ENCODE results near the gene WWOX.

WWOX gene

DNA sequence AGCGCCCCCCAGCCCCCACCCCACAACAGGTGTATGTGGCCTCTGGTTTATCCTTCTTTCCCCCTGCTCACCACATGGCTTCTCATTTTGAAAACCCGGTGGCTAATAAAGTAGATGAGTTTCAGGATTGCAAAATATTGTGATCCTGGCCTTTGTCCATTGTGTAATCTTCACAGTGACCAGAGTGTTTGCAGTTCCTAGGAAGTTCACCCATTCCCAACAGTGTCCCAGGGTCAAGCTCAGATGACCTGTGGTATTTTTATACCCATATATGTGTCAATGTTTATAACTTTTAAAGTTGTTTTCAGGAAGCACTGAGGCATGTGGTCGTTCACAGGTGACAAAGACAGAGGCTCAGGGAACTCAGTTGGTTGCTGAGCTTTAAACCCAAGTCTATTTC is 721.9 kb downstream of the WWOX start:
- no peaks in the 10 kb centered on the region for H3K9me2 ChIP-seq (replicated peaks; ENCODE audit: insufficient read depth, low read length)
- no peaks in the 10 kb centered on the region for H4K20me1 ChIP-seq (ENCODE audit: insufficient read depth, low read length)
- TF ChIP-seq, protein P1, sequence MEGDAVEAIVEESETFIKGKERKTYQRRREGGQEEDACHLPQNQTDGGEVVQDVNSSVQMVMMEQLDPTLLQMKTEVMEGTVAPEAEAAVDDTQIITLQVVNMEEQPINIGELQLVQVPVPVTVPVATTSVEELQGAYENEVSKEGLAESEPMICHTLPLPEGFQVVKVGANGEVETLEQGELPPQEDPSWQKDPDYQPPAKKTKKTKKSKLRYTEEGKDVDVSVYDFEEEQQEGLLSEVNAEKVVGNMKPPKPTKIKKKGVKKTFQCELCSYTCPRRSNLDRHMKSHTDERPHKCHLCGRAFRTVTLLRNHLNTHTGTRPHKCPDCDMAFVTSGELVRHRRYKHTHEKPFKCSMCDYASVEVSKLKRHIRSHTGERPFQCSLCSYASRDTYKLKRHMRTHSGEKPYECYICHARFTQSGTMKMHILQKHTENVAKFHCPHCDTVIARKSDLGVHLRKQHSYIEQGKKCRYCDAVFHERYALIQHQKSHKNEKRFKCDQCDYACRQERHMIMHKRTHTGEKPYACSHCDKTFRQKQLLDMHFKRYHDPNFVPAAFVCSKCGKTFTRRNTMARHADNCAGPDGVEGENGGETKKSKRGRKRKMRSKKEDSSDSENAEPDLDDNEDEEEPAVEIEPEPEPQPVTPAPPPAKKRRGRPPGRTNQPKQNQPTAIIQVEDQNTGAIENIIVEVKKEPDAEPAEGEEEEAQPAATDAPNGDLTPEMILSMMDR (IDR thresholded peaks at IDR 0.05; ENCODE audit: low read length): no peak
- no peak for TF ChIP-seq EZH2phosphoT487 (IDR thresholded peaks at IDR 0.05; ENCODE audit: low read length)
- TF ChIP-seq EZH2 (optimal IDR thresholded peaks at IDR 0.05; ENCODE audit: low read depth, low read length): no peak
- H3K4me2 ChIP-seq (ENCODE audit: low read depth, low read length): no peak overlapping the region
- no peaks in the 10 kb centered on the region for H3K4me1 ChIP-seq (ENCODE audit: low read length)
- H3F3A ChIP-seq (ENCODE audit: insufficient read depth, low read length): no peaks in the 10 kb centered on the region
- no peaks in the 10 kb centered on the region for H3K79me2 ChIP-seq (ENCODE audit: low read length)
- no peaks in the 10 kb centered on the region for H3K9me3 ChIP-seq (replicated peaks; ENCODE audit: insufficient read depth, low read length)
- no peak overlapping the region for H3K4me3 ChIP-seq (ENCODE audit: low read length)
- no peak for DNase-seq
- no peaks in the 10 kb centered on the region for H3K27me3 ChIP-seq (replicated peaks; ENCODE audit: insufficient read depth, low read length)
- H3K36me3 ChIP-seq (replicated peaks; ENCODE audit: insufficient read depth, low read length): no peaks in the 10 kb centered on the region
- no peak overlapping the region for H2AFZ ChIP-seq (ENCODE audit: low read length)
- H3K9ac ChIP-seq (ENCODE audit: low read length): no peak overlapping the region
- no peak overlapping the region for H3K27ac ChIP-seq (ENCODE audit: low read length)

DNA sequence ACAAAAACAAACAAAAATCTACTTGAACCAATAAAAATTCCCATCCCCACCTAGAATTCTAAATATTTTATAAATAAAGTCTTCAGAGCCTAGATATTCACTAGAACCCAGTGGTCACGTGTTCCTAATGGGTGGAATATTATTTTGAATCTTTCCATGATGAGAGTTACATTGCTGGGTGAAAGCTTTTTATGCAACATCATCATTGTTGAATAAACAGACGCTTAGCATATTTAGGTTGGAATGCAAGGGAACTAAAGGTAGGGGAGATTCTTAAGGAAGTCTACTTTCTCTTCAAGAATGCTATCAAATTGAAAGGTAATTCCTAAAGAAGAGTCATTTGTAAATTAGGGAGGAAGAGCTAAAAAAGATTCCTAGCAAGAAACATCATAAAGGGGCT is 723.1 kb downstream of the WWOX start:
- no peak overlapping the region for H3K27ac ChIP-seq (ENCODE audit: low read length)
- no peak for DNase-seq
- H4K20me1 ChIP-seq (ENCODE audit: insufficient read depth, low read length): no peaks in the 10 kb centered on the region
- no peak overlapping the region for H3K9ac ChIP-seq (ENCODE audit: low read length)
- no peak overlapping the region for H2AFZ ChIP-seq (ENCODE audit: low read length)
- H3F3A ChIP-seq (ENCODE audit: insufficient read depth, low read length): no peaks in the 10 kb centered on the region
- H3K9me2 ChIP-seq (replicated peaks; ENCODE audit: insufficient read depth, low read length): no peaks in the 10 kb centered on the region
- H3K4me3 ChIP-seq (ENCODE audit: low read length): no peak overlapping the region
- no peaks in the 10 kb centered on the region for H3K36me3 ChIP-seq (replicated peaks; ENCODE audit: insufficient read depth, low read length)
- H3K79me2 ChIP-seq (ENCODE audit: low read length): no peaks in the 10 kb centered on the region
- H3K4me2 ChIP-seq (ENCODE audit: low read depth, low read length): no peak overlapping the region
- no peaks in the 10 kb centered on the region for H3K27me3 ChIP-seq (replicated peaks; ENCODE audit: insufficient read depth, low read length)
- TF ChIP-seq, protein P1 (IDR thresholded peaks at IDR 0.05; ENCODE audit: low read length): no peak
- TF ChIP-seq EZH2phosphoT487 (IDR thresholded peaks at IDR 0.05; ENCODE audit: low read length): no peak
- TF ChIP-seq EZH2 (optimal IDR thresholded peaks at IDR 0.05; ENCODE audit: low read depth, low read length): no peak
- no peaks in the 10 kb centered on the region for H3K9me3 ChIP-seq (replicated peaks; ENCODE audit: insufficient read depth, low read length)
- no peaks in the 10 kb centered on the region for H3K4me1 ChIP-seq (ENCODE audit: low read length)

DNA sequence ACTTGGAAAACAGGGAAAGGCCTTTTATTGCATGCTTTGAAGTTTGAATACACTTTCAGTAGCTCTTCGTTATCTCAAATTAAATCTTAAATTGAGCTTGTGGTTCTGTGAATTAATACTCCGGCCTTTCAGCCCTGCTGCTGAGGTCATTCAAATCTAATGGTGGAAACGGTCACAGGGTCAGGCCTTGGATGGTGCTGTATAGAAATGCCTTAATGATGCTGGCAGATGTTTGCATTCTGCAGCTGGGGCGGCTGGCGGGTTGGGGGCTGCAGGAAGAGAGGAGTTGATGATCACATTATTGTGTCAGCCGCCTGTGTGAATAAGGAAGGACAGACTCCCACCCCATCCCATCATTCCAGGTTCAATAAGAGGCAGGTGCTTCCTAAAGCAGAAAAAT is 723.6 kb downstream of the WWOX start:
- TF ChIP-seq EZH2 (optimal IDR thresholded peaks at IDR 0.05; ENCODE audit: low read depth, low read length) (no peak), EZH2phosphoT487 (IDR thresholded peaks at IDR 0.05; ENCODE audit: low read length) (no peak)
- TF ChIP-seq, protein P1 (IDR thresholded peaks at IDR 0.05; ENCODE audit: low read length): no peak
- no peak overlapping the region for H2AFZ ChIP-seq (ENCODE audit: low read length)

More for the DNA sequence above, 723.6 kb downstream of the WWOX start:
- Histone ChIP-seq H3K27me3 (replicated peaks; ENCODE audit: insufficient read depth, low read length) (no peaks in the 10 kb centered on the region), H3K4me2 (ENCODE audit: low read depth, low read length) (no peak overlapping the region), H3K79me2 (ENCODE audit: low read length) (no peaks in the 10 kb centered on the region), H3K27ac (ENCODE audit: low read length) (no peak overlapping the region), H3K9ac (ENCODE audit: low read length) (no peak overlapping the region), H3K4me1 (ENCODE audit: low read length) (no peaks in the 10 kb centered on the region), H3F3A (ENCODE audit: insufficient read depth, low read length) (no peaks in the 10 kb centered on the region), H3K36me3 (replicated peaks; ENCODE audit: insufficient read depth, low read length) (no peaks in the 10 kb centered on the region), H3K9me3 (replicated peaks; ENCODE audit: insufficient read depth, low read length) (no peaks in the 10 kb centered on the region), H3K9me2 (replicated peaks; ENCODE audit: insufficient read depth, low read length) (no peaks in the 10 kb centered on the region), H3K4me3 (ENCODE audit: low read length) (no peak overlapping the region), H4K20me1 (ENCODE audit: insufficient read depth, low read length) (no peaks in the 10 kb centered on the region)
- no peak for DNase-seq

Data from MM.1S (cell line).